HG02981 (cell line): ENCODE data around the gene C11orf58.

Experiments used
- ATAC-seq: cut with Tn5 transposase; IDR thresholded peaks from one replicate; pipeline ENCODE4 v1.9.1; 2021; ENCODE audit warnings: mild to moderate bottlenecking, moderate library complexity; ENCODE audit not compliant: unreplicated experiment

C11orf58 gene

DNA sequence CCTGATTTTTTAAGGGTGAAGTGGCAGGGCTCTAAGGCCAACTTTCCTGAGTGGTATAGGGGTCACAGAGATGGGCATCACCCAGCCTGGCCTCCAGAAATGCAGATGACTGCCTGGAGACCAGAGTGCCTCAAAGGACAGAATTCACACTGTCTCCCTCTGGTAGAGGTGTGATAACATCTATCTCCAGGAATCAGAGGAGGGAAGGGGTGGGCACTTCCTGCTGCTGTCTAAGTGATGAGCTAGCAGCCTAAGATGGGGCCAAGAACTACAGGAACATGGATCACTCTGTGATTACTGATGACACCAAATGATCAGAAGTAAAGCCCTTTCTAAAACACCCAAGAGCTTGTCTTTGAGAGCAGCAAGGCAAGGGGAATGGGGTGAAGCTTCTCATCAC, 61.9 kb downstream of the C11orf58 start:
- no peak for ATAC-seq

DNA sequence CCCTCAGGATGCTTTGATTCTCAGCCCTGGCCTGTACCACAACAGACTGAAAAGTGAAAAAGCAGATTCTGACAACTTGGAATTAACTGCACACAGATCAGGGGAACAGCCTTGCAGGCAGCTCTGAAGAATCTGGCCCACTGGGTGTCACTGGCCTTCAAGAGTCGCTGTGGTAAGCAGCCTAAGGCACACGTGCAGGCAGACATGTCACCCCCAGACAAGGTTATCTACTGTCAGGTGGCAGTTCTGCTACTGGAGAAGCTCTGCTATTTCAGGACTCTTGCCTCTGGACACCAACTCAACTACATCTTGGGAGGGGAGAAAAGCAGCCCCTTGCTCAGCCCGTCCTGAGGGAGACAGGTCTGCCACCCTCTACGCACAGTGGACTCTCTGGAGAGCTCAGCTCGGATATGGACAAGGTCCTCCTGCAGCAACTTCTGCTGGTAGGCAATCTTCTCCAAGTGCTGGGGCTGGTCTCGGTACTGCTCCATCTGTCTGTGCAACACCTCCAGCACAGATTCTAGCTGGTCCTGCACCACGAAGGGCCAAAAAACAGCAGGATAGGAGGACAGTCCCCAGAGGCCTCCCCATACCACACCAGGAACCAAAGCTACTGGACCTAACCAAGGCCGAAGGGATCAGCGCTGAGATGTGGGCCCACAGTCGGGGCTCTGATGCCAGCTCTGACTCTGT, 63.0 kb downstream of the C11orf58 start:
- no peak for ATAC-seq

DNA sequence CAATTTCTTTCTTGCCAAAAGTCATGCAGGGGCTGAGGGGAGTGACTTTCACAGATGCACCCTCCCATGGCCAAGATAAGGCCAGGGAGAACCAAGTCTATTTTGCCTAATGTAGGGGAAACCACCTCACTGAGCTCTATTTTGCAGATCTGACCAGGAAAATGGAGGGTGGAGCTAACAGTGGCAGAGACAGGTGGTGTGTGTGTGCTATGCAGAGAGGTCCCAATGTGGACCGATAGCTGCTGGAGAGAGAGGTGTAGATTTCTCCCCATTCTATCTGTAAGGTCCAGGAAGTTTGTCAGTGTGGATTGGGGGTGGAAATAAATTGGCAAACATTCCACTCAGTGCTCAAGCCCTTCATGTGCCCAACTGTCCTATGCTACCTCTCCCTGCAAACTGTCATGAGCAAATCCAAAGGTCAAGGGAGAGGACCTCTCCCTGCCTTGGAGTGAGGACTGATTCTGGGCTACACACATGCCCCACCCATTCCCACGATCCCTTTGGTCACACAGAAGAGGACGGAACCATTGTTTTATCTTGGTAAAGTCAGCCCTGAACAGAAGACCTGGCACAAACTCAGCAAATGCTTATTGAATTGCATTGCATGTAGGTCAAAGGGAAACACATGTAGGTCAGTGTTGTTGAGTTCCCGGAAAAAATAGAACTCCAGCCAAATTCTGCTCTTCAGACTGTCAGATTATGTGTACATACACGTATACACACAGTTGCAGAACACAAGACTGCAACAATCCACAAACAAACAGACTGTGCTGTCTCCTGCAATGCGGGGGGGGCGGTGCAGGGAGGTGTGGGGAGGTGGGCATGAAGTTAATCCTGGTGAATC, 65.9 kb downstream of the C11orf58 start:
- ATAC-seq, result no peak

DNA sequence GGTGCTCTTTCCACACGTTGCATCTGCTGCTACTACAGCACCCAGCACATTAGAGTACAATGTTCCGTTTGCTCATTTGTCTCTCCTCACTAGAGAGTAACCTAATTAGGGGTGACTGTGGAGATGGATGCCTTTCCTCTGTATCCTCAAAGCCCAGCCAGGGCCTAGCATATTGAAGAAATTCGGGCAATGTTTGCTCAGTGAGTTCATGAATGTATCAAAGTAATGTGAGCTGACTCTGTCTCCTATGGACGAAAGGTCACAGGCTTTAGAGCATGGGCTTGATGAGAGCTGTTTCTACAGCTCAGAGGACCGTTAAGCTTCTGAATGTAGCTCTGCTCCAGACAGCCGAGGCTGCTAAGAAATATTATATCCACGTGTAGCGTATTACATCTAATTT, 67.5 kb downstream of the C11orf58 start:
- no peak for ATAC-seq

DNA sequence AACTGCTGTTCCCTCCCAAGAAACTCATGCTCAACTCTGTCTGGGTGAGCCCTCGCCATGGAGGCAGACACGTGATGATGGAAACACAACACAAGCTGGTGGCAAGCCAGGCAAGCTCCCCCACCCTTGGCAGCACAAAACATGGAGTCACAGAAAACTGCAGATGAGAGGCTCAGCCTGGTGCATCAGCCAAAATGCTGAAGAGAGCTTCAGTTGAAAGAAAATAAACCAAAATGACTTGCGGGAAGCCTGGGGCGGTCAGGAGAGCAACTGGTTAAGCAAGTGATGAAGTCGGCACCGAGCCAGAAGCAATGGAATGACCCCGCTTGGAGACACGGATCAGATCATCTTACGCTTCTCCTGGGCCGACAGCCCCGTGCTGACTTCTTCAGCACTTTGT, 68.3 kb downstream of the C11orf58 start:
- no peak for ATAC-seq

DNA sequence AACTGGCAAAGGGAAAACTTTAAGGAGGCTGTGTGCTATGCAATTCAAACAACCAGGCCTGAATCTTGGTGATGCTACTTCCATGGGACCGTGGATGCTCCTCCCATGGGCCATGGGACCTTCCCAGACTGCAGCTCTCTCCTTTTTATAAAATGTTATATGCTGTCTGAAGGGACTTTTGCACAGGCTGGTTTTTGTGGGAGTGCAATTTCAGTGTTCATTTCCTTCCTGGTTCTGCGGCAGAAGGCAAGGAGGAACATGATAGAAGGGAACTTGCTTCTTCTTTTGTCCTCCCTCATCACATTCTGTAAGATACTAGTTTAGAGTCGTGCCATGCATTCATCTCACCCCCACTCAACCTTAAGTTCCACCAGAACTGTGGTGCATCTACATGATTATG, 68.9 kb downstream of the C11orf58 start:
- ATAC-seq, result no peak
